Fibroblast of lung (primary cell): Measurements from ENCODE around the gene S100A2. TPM values are rescaled to one million over a fixed set of nuclear protein-coding genes. Genes with fewer than 3 reads are reported as not detected.
A peak's percentile ranks its signal among the peaks of the same experiment; 100 is the strongest.

ENCODE experiments used
- DNase-seq, 2 donors: peaks; one replicate each; pipeline versions ENCODE4 v3.0.0 to v3.0.0-alpha.2; 2010; ENCODE audit warnings: low read depth in 2 of 2
- H2AFZ ChIP-seq: 2 replicates; pipeline ENCODE4 v1.5.1; 2012; ENCODE audit warnings: low read length, control low read depth, inconsistent platforms
- H3K27ac ChIP-seq: 2 replicates; pipeline ENCODE4 v1.5.1; 2011; ENCODE audit warnings: low read length, control low read depth; ENCODE audit not compliant: insufficient read depth
- H3K27me3 ChIP-seq: 2 replicates; pipeline ENCODE4 v1.5.1; 2011; ENCODE audit warnings: mild to moderate bottlenecking, low read length; ENCODE audit not compliant: control insufficient read depth, insufficient read depth
- H3K36me3 ChIP-seq: 2 replicates; pipeline ENCODE4 v1.5.1; 2011; ENCODE audit warnings: low read length; ENCODE audit not compliant: control insufficient read depth, insufficient read depth
- H3K4me1 ChIP-seq: 2 replicates; pipeline ENCODE4 v1.5.1; 2011; ENCODE audit warnings: low read length; ENCODE audit not compliant: control insufficient read depth, insufficient read depth; ENCODE audit errors: extremely low read depth
- H3K4me2 ChIP-seq: 2 replicates; pipeline ENCODE4 v1.5.1; 2011; ENCODE audit warnings: low read length, control low read depth; ENCODE audit not compliant: insufficient read depth; ENCODE audit errors: extremely low read depth
- H3K4me3 ChIP-seq, 4 experiments: fragments of 200-600 bp in 1 of 4; sonication (generic) in 1 of 4; replicated peaks in 1 of 4; 2 replicates each; pipeline ENCODE4 v1.5.1; 2011 to 2016; ENCODE audit warnings: low read length in 4 of 4, low read depth in 3 of 4, mild to moderate bottlenecking in 3 of 4, control low read depth in 2 of 4, inconsistent platforms in 1 of 4, mixed read lengths in 1 of 4; ENCODE audit not compliant: insufficient read depth in 1 of 4; ENCODE audit errors: control extremely low read depth in 1 of 4
- H3K79me2 ChIP-seq: 2 replicates; pipeline ENCODE4 v1.5.1; 2012; ENCODE audit warnings: mild to moderate bottlenecking, low read length, inconsistent platforms; ENCODE audit not compliant: control insufficient read depth, insufficient read depth
- H3K9ac ChIP-seq: 2 replicates; pipeline ENCODE4 v1.5.1; 2011; ENCODE audit warnings: mild to moderate bottlenecking, low read length, control low read depth; ENCODE audit not compliant: insufficient read depth
- H3K9me3 ChIP-seq: 2 replicates; pipeline ENCODE4 v1.5.1; 2012; ENCODE audit warnings: low read depth, low read length; ENCODE audit not compliant: control insufficient read depth, insufficient read depth
- H4K20me1 ChIP-seq: 2 replicates; pipeline ENCODE4 v1.5.1; 2011; ENCODE audit warnings: low read length; ENCODE audit not compliant: control insufficient read depth, insufficient read depth; ENCODE audit errors: extremely low read depth
- EZH2 ChIP-seq: IDR thresholded peaks from 2 replicates; pipeline ENCODE4 v1.5.1; 2012; ENCODE audit warnings: low read length, control low read depth, mild to moderate bottlenecking; ENCODE audit errors: missing control alignments
- polyA plus RNA-seq, 2 donors: library from polyadenylated mRNA; depleted of rRNA in 1 of 2; stranded (reverse) in 1 of 2; unstranded in 1 of 2; fragments of >200 nt; gene quantifications; 2 replicates each; pipeline ENCODE4 v1.2.1, GENCODE V29; 2011 to 2012; ENCODE audit warnings: missing spikeins in 1 of 2
- total RNA-seq: library from RNA; depleted of rRNA; stranded (reverse); fragments of >200 nt; gene quantifications from 2 replicates; pipeline ENCODE4 v1.2.1, GENCODE V29; 2014
- TF ChIP-seq, protein P1 (sequence below), 2 donors: IDR thresholded peaks in 1 of 2; conservative IDR thresholded peaks in 1 of 2; 1 replicate in 1 of 2; 2 replicates in 1 of 2; pipeline ENCODE4 v1.5.1; 2011 to 2012; ENCODE audit warnings: low read length in 2 of 2, control low read depth in 1 of 2, inconsistent platforms in 1 of 2, low read depth in 1 of 2, mild to moderate bottlenecking in 1 of 2

The S100A2 gene
- total and polyA plus RNA-seq, 2 donors (not counting 1 experiment from before 2014, with no cell fraction given), result 3.6 to 4.8 TPM

DNA sequence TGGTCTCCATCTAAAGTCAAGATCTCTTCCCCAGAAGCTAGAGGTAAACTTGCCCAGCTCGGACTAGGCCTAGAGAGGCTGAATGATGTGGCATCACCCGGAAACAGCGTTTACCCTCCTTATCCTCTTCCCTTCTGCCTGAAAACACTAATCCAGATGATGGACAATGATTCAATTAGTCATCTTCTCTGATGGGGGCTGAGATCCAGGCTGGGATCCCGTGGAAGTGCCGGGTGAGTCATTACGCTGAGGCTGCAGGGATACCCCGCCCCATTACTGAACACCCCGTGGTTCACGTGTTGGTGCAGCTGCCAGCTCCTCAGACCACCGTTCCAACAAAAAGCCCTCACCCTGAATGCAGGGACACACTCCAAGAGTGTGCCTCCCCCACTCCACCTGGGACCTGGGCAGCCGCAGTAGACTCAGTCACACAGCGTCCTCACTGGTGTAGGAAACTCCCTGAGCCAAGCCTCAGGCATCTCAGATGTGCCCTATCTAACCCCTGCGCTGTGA lies 31.9 kb downstream of the S100A2 start:
- Histone ChIP-seq H3K27ac (peak overlapping the region; percentile 98), H3K27me3 (no peaks in the 10 kb centered on the region), H2AFZ (no peak overlapping the region), H3K79me2 (peaks cover 23% of the 10 kb centered on the region), H3K9me3 (no peaks in the 10 kb centered on the region), H3K36me3 (peaks cover 6% of the 10 kb centered on the region), H3K4me2 (peak overlapping the region; percentile 86), H4K20me1 (no peaks in the 10 kb centered on the region), H3K4me1 (peaks cover 10% of the 10 kb centered on the region), H3K9ac (peak overlapping the region; percentile 93), H3K4me3 (peak overlapping the region; percentile 96 to 100 (median 98))
- TF ChIP-seq EZH2, result no peak
- TF ChIP-seq, protein P1, sequence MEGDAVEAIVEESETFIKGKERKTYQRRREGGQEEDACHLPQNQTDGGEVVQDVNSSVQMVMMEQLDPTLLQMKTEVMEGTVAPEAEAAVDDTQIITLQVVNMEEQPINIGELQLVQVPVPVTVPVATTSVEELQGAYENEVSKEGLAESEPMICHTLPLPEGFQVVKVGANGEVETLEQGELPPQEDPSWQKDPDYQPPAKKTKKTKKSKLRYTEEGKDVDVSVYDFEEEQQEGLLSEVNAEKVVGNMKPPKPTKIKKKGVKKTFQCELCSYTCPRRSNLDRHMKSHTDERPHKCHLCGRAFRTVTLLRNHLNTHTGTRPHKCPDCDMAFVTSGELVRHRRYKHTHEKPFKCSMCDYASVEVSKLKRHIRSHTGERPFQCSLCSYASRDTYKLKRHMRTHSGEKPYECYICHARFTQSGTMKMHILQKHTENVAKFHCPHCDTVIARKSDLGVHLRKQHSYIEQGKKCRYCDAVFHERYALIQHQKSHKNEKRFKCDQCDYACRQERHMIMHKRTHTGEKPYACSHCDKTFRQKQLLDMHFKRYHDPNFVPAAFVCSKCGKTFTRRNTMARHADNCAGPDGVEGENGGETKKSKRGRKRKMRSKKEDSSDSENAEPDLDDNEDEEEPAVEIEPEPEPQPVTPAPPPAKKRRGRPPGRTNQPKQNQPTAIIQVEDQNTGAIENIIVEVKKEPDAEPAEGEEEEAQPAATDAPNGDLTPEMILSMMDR (conservative IDR thresholded peaks at IDR 0.05 in 1 of 2, IDR thresholded peaks at IDR 0.05 in 1 of 2; ENCODE audit: low read depth in 1 of 2, low read length in 2 of 2), result no peak
- peak; percentile 87 to 93 for DNase-seq

DNA sequence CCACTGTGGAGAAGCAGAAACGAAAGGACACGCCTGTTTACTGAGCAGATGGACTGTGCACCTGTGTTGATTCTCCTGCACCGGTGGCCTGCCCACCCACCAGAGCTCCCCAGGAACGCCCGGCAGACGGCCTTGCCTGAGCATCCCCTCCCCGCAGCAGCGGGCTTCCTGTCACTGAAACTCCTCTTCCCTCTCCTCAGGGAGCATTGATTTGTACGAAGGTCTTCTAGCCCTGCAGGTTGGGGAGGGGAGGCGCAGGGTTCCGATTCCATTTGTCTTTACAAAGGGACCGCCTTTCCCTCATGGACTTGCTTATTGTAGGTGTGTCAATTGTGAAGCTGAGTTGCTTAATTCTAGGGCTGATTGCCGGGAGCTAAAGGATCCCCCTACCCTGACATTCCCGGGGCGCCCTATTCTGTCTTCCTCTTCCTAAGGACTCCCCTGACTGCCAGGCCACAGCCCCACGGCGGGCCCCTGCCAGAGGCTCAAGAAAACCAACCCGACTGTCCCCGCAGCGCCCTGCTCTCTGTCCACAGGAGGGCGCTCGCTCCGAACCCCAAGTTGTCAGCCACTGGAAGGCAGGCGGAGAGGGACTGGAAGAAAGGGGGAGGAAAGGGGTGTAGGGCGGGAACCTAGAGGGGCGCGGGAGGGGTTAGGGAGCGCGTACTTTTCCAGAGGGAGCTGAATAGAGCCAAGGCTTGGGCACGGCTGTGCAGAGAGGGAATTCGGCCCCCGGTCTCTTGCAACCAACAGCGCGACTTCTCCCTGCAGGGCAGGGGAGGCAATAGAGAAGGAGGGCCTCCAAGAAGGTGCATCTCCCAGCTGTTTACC lies 32.7 kb downstream of the S100A2 start:
- H3K36me3 ChIP-seq, result peaks cover 6% of the 10 kb centered on the region
- H3K4me2 ChIP-seq, result peak overlapping the region; percentile 86
- H3K9me3 ChIP-seq, result no peaks in the 10 kb centered on the region
- no peak overlapping the region for H2AFZ ChIP-seq
- peak overlapping the region; percentile 96 to 100 (median 98) for H3K4me3 ChIP-seq
- no peaks in the 10 kb centered on the region for H4K20me1 ChIP-seq
- peaks cover 23% of the 10 kb centered on the region for H3K79me2 ChIP-seq
- peaks cover 10% of the 10 kb centered on the region for H3K4me1 ChIP-seq
- H3K27ac ChIP-seq, result peak overlapping the region; percentile 98
- H3K9ac ChIP-seq, result no peak overlapping the region
- H3K27me3 ChIP-seq, result no peaks in the 10 kb centered on the region
- DNase-seq, result peak; percentile 79 to 90
- TF ChIP-seq, protein P1 (conservative IDR thresholded peaks at IDR 0.05 in 1 of 2, IDR thresholded peaks at IDR 0.05 in 1 of 2; ENCODE audit: low read depth in 1 of 2, low read length in 2 of 2), result peak; percentile 85 to 88
- TF ChIP-seq EZH2, result no peak

DNA sequence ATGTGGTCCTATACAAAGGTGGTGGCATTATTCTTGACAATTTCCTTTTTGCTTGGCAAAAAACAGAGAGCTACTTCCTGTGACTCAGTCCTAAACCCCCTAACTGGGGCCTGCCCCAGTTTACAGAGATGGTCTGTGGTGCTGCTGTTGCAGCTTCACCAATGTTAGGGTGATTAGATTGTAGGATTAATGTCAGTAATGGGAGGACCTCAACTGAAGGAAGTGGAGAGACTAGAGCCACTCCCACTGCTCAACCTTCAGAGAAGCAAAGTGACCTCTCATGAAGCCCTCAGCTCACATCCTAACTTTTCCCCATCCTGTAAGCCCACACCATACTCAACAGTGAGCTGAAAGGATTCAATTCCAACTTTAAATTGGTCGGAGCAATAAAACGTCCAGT lies 33.5 kb downstream of the S100A2 start:
- H4K20me1 ChIP-seq, result no peaks in the 10 kb centered on the region
- H3K4me1 ChIP-seq, result peaks cover 10% of the 10 kb centered on the region
- no peaks in the 10 kb centered on the region for H3K9me3 ChIP-seq
- H3K79me2 ChIP-seq, result peaks cover 23% of the 10 kb centered on the region
- H3K27me3 ChIP-seq, result no peaks in the 10 kb centered on the region
- H3K4me2 ChIP-seq, result no peak overlapping the region
- no peak overlapping the region for H3K9ac ChIP-seq
- H3K27ac ChIP-seq, result no peak overlapping the region
- H2AFZ ChIP-seq, result no peak overlapping the region
- H3K4me3 ChIP-seq, result no peak overlapping the region
- no peak for DNase-seq
- TF ChIP-seq, protein P1 (conservative IDR thresholded peaks at IDR 0.05 in 1 of 2, IDR thresholded peaks at IDR 0.05 in 1 of 2; ENCODE audit: low read depth in 1 of 2, low read length in 2 of 2), result no peak
- no peak for TF ChIP-seq EZH2
- H3K36me3 ChIP-seq, result peaks cover 6% of the 10 kb centered on the region
